CD4-positive, CD25-positive, alpha-beta regulatory T cell (primary cell): Measurements from ENCODE around the gene DPY19L1. TPM values are rescaled to one million over a fixed set of nuclear protein-coding genes. Genes with fewer than 3 reads are reported as not detected.
"Not testable (repeated sequence)": the region's sequence is repeated elsewhere in the genome, so short reads cannot be mapped to it uniquely, and the experiment has no call there.

Source experiments
- ATAC-seq, 2 donors: fragments of 150-1000 bp; cut with Tn5 transposase; one replicate each; pipeline ENCODE4 v1.10.0; 2021; ENCODE audit warnings: low read depth in 2 of 2, moderate number of reproducible peaks in 2 of 2, moderate library complexity in 1 of 2
- DNase-seq, 3 donors: peaks; one replicate each; pipeline versions ENCODE4 v3.0.0 to v3.0.0-alpha.2; 2012 to 2022; ENCODE audit warnings: mixed read lengths in 1 of 3
- H3K27ac ChIP-seq: one replicate; pipeline ENCODE4 v1.7.0; 2013; ENCODE audit warnings: mild to moderate bottlenecking, low read length; ENCODE audit not compliant: insufficient read depth, poor library complexity, severe bottlenecking
- H3K27me3 ChIP-seq: one replicate; pipeline ENCODE4 v1.7.0; 2013; ENCODE audit warnings: low read length; ENCODE audit not compliant: control insufficient read depth, insufficient read depth
- H3K36me3 ChIP-seq: one replicate; pipeline ENCODE4 v1.7.0; 2013; ENCODE audit warnings: mild to moderate bottlenecking, low read length, moderate library complexity; ENCODE audit not compliant: control insufficient read depth, insufficient read depth
- H3K4me1 ChIP-seq: 2 replicates; pipeline ENCODE4 v1.7.0; 2013; ENCODE audit warnings: mild to moderate bottlenecking, low read length; ENCODE audit not compliant: insufficient read depth, control insufficient read depth, poor library complexity, severe bottlenecking
- H3K4me3 ChIP-seq: one replicate; pipeline ENCODE4 v1.7.0; 2013; ENCODE audit warnings: low read depth, mild to moderate bottlenecking, low read length, moderate library complexity
- H3K9me3 ChIP-seq, 2 experiments: 1 replicate in 1 of 2; 2 replicates in 1 of 2; pipeline ENCODE4 v1.7.0; 2013; ENCODE audit warnings: low read length in 2 of 2, mild to moderate bottlenecking in 1 of 2, moderate library complexity in 1 of 2; ENCODE audit not compliant: control insufficient read depth in 2 of 2
- H3K27ac Mint-ChIP-seq, 3 donors: one replicate each; pipeline ENCODE4 v1.8.0; 2020 to 2022; ENCODE audit warnings: mild to moderate bottlenecking in 3 of 3, mixed read lengths in 3 of 3, moderate library complexity in 2 of 3
- H3K27me3 Mint-ChIP-seq: one replicate; pipeline ENCODE4 v1.8.0; 2022; ENCODE audit warnings: mild to moderate bottlenecking, mixed read lengths
- H3K36me3 Mint-ChIP-seq: one replicate; pipeline ENCODE4 v1.8.0; 2020; ENCODE audit warnings: mixed read lengths
- H3K4me1 Mint-ChIP-seq, 4 donors: one replicate each; pipeline ENCODE4 v1.8.0; 2020 to 2022; ENCODE audit warnings: mixed read lengths in 4 of 4, mild to moderate bottlenecking in 1 of 4
- H3K4me3 Mint-ChIP-seq, 4 donors: one replicate each; pipeline ENCODE4 v1.8.0; 2020 to 2022; ENCODE audit warnings: mild to moderate bottlenecking in 4 of 4, mixed read lengths in 4 of 4, moderate library complexity in 3 of 4
- H3K9me3 Mint-ChIP-seq, 7 donors: one replicate each; pipeline ENCODE4 v1.8.0; 2020 to 2022; ENCODE audit warnings: mixed read lengths in 7 of 7, mild to moderate bottlenecking in 3 of 7, moderate library complexity in 2 of 7
- polyA plus RNA-seq, 4 donors: library from polyadenylated mRNA; unstranded; fragments of 300-500 nt; fragmentation: Illumina TruSeq; gene quantifications; one replicate each; pipeline ENCODE4 v1.2.3, GENCODE V29; 2021
- total RNA-seq: library from RNA; stranded (reverse); gene quantifications from one replicate; pipeline ENCODE4 v1.2.3, GENCODE V29; 2022

DPY19L1 gene
- total and polyA plus RNA-seq, 5 donors from 2014 or later = 0.41 to 8.3 (median 1.1) TPM

DNA sequence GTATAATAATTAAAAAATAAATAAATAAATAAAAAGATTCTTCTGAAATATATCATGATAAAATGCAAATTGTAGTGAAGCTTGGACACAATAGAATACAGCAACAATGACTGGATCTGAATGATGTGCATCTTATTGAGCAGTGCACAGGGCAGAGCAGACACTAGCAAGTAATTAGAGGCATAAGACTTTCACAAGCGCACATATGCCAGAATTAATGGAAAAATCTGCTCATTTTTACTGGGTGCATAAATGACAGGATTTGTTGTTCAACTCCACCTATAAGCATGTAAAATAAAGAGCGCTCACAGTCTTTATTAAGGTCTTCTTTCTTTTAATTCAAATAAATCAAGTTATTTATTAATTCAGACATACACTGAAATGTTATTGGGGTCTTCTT, 125.0 kb downstream of the DPY19L1 start:
- H3K36me3 ChIP-seq = no peaks in the 10 kb centered on the region
- no peaks in the 10 kb centered on the region for H3K36me3 Mint-ChIP-seq
- H3K4me1 Mint-ChIP-seq = no peaks in the 10 kb centered on the region
- DNase-seq = no peak
- H3K27ac Mint-ChIP-seq = no peak overlapping the region
- H3K4me1 ChIP-seq = no peaks in the 10 kb centered on the region
- no peaks in the 10 kb centered on the region for H3K27me3 ChIP-seq
- H3K4me3 Mint-ChIP-seq = no peak overlapping the region
- no peaks in the 10 kb centered on the region for H3K9me3 ChIP-seq
- H3K27me3 Mint-ChIP-seq = peaks cover 8% of the 10 kb centered on the region
- H3K9me3 Mint-ChIP-seq = peaks cover 0 to 14% (median 6%) of the 10 kb centered on the region in 7 donors
- ATAC-seq = no peak
- H3K27ac ChIP-seq = no peak overlapping the region
- no peak overlapping the region for H3K4me3 ChIP-seq

- H3K27ac Mint-ChIP-seq, ATAC-seq, H3K4me1 ChIP-seq, H3K36me3 Mint-ChIP-seq, H3K36me3 ChIP-seq, H3K27me3 ChIP-seq, H3K4me1 Mint-ChIP-seq, H3K9me3 ChIP-seq, H3K4me3 ChIP-seq, H3K27ac ChIP-seq, H3K9me3 Mint-ChIP-seq: not testable (repeated sequence)
- DNase-seq = peak in 1 of 3 donors; percentile 21
- Mint-ChIP-seq H3K27me3 (peaks cover 14% of the 10 kb centered on the region), H3K4me3 (peak overlapping the region; percentile 49 to 86 (median 74))
Observed at GRCh38 chr7:34906266-34906850, 130.9 kb downstream of the DPY19L1 start.

GRCh38 chr7:34904987-34905386, 132.3 kb downstream of the DPY19L1 start:
- Histone ChIP-seq H3K27me3 (no peaks in the 10 kb centered on the region), H3K9me3 (no peaks in the 10 kb centered on the region), H3K36me3 (no peaks in the 10 kb centered on the region), H3K4me3 (no peak overlapping the region), H3K27ac (no peak overlapping the region), H3K4me1 (no peaks in the 10 kb centered on the region)
- Mint-ChIP-seq H3K36me3 (no peaks in the 10 kb centered on the region), H3K4me3 (peak overlapping the region in 1 of 4 donors; percentile 21), H3K9me3 (peaks cover 0 to 6% (median 0%) of the 10 kb centered on the region in 7 donors), H3K4me1 (peaks cover 0 to 6% (median 0%) of the 10 kb centered on the region in 4 donors), H3K27me3 (peaks cover 14% of the 10 kb centered on the region), H3K27ac (no peak overlapping the region)
- no peak for ATAC-seq
- DNase-seq = no peak

- H3K27ac Mint-ChIP-seq, H3K36me3 Mint-ChIP-seq, DNase-seq, ATAC-seq, H3K9me3 ChIP-seq, H3K4me3 ChIP-seq, H3K27ac ChIP-seq, H3K4me3 Mint-ChIP-seq, H3K9me3 Mint-ChIP-seq, H3K4me1 ChIP-seq, H3K27me3 ChIP-seq, H3K36me3 ChIP-seq, H3K4me1 Mint-ChIP-seq: not testable (repeated sequence)
- H3K27me3 Mint-ChIP-seq = peaks cover 14% of the 10 kb centered on the region
Observed at GRCh38 chr7:34903921-34904320, 133.4 kb downstream of the DPY19L1 start.

DNA sequence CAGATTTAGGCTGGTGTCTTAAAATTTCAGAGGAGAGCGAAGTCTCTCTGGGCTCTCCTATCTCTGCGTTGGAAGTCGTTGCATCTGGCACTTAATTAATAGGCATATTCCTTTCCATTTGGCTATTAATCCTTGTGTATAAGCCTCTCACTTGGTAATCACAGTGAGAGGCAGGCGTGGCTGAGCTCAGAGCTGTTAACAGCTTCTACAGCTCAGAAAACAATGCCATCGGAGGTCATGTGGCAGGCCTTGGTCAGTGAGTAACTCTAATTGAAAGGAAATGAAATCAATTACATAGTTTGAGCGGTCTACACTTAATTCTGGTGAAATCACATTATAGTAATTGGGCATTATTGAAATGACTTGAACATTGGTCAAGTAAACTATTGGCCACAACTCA, 135.1 kb downstream of the DPY19L1 start:
- H3K36me3 Mint-ChIP-seq = no peaks in the 10 kb centered on the region
- Histone ChIP-seq H3K4me1 (no peaks in the 10 kb centered on the region), H3K27me3 (no peaks in the 10 kb centered on the region), H3K36me3 (no peaks in the 10 kb centered on the region), H3K27ac (no peak overlapping the region), H3K9me3 (no peaks in the 10 kb centered on the region), H3K4me3 (no peak overlapping the region)
- ATAC-seq = no peak
- DNase-seq = no peak
- H3K4me3 Mint-ChIP-seq = no peak overlapping the region
- peaks cover 14% of the 10 kb centered on the region for H3K27me3 Mint-ChIP-seq
- H3K4me1 Mint-ChIP-seq = peaks cover 0 to 6% (median 0%) of the 10 kb centered on the region in 4 donors
- no peak overlapping the region for H3K27ac Mint-ChIP-seq
- H3K9me3 Mint-ChIP-seq = peaks cover 0 to 9% (median 0%) of the 10 kb centered on the region in 7 donors

DNA sequence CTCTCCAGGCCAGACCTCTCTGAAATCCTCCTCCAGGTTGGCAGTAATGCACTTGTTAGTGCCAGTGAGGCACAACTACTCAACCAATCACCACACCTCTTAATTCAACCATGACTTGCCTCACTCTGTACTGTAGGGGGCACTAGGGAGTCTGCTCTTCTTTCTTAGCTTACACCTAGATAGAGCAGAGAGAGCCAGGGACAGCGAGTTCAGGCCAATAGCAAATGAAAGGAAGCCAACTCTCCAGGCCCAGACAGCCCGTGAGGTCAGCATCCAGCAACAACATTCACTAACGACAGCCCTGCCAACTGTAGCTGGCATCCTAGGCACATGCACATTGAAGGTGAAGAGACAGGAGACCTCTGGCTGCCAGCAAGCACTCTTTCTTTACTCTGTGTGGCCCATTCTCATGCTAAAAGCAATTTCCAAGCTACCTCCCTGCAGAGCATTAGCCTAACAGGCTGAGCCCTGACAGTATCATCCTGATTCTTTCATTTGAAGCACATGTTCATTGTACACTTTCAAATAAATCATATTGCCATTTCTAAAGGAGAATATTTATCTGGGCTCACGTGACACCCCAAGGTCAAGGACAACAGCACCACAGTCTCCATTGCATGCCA, 136.3 kb downstream of the DPY19L1 start:
- DNase-seq (peak in 1 of 3 donors; percentile 20), ATAC-seq (peak; percentile 28 to 34)
- no peak overlapping the region for H3K27ac ChIP-seq
- Mint-ChIP-seq H3K27ac (no peak overlapping the region), H3K4me1 (peaks cover 0 to 3% (median 0%) of the 10 kb centered on the region in 4 donors), H3K4me3 (no peak overlapping the region), H3K36me3 (no peaks in the 10 kb centered on the region), H3K9me3 (peaks cover 0 to 14% (median 4%) of the 10 kb centered on the region in 7 donors), H3K27me3 (peaks cover 10% of the 10 kb centered on the region)
- H3K4me1 ChIP-seq = no peaks in the 10 kb centered on the region
- no peaks in the 10 kb centered on the region for H3K27me3 ChIP-seq
- no peak overlapping the region for H3K4me3 ChIP-seq
- H3K9me3 ChIP-seq = peaks cover 0 to 1% of the 10 kb centered on the region in 2 experiments
- no peaks in the 10 kb centered on the region for H3K36me3 ChIP-seq

DNA sequence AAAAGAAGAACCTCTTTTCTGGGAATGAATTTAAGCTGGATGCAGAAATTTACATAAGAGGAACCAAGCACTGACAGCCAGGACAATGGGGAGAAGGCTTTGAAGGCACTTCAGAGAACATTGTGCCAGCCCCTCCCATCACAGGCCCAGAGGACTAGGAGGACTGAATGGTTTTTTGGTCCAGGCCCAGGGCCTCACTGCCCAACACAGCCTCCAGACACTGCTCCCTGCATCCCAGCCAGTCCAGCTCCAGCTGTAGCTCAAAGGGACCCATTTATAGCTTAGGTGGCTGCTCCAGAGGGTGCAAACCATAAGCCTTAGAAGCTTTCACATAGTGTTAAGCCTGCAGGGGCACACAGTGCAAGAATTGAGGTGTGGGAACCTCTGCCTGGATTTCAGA, 142.1 kb downstream of the DPY19L1 start:
- Histone ChIP-seq H3K27me3 (no peaks in the 10 kb centered on the region), H3K36me3 (no peaks in the 10 kb centered on the region), H3K27ac (no peak overlapping the region), H3K9me3 (peaks cover 0 to 13% of the 10 kb centered on the region in 2 experiments), H3K4me1 (no peaks in the 10 kb centered on the region), H3K4me3 (no peak overlapping the region)
- Mint-ChIP-seq H3K9me3 (peaks cover 0 to 22% (median 13%) of the 10 kb centered on the region in 7 donors), H3K27me3 (peaks cover 14% of the 10 kb centered on the region), H3K4me3 (no peak overlapping the region), H3K36me3 (no peaks in the 10 kb centered on the region), H3K4me1 (no peaks in the 10 kb centered on the region), H3K27ac (no peak overlapping the region)
- no peak for DNase-seq
- no peak for ATAC-seq

GRCh38 chr7:34889951-34890350, 147.3 kb downstream of the DPY19L1 start:
- H3K36me3 Mint-ChIP-seq = no peaks in the 10 kb centered on the region
- H3K4me3 Mint-ChIP-seq = peak overlapping the region in 1 of 4 donors; percentile 52
- H3K27ac Mint-ChIP-seq = no peak overlapping the region
- Histone ChIP-seq H3K4me3 (no peak overlapping the region), H3K36me3 (no peaks in the 10 kb centered on the region), H3K9me3 (peaks cover 0 to 1% of the 10 kb centered on the region in 2 experiments), H3K27me3 (no peaks in the 10 kb centered on the region), H3K27ac (no peak overlapping the region), H3K4me1 (no peaks in the 10 kb centered on the region)
- DNase-seq (no peak), ATAC-seq (no peak)
- peaks cover 0 to 12% (median 7%) of the 10 kb centered on the region in 7 donors for H3K9me3 Mint-ChIP-seq
- no peaks in the 10 kb centered on the region for H3K4me1 Mint-ChIP-seq
- peaks cover 13% of the 10 kb centered on the region for H3K27me3 Mint-ChIP-seq
